ENCODE results near the gene NDFIP1.
"Not testable (repeated sequence)": the region's sequence is repeated elsewhere in the genome, so short reads cannot be mapped to it uniquely, and the experiment has no call there.

NDFIP1 gene

DNA sequence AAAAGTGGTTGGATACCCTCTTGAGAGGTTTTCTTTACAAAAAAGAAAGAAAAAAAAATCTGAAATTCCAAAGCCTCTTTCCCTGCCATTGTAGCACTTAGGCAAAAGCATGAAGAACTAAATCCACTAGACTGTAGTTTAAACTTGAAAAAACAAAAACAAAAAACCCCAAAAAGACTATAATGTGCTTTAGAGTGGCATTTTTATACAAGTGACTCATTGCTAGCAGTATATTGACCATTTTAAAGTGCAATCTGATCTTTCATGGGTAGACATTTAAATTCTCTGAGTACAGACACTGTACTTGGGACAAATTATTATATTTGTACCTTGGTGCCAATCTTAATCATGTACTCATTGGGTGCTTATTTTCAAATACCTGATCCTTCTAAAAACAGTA is 50.8 kb downstream of the NDFIP1 start:
- no peak for DNase-seq

DNA sequence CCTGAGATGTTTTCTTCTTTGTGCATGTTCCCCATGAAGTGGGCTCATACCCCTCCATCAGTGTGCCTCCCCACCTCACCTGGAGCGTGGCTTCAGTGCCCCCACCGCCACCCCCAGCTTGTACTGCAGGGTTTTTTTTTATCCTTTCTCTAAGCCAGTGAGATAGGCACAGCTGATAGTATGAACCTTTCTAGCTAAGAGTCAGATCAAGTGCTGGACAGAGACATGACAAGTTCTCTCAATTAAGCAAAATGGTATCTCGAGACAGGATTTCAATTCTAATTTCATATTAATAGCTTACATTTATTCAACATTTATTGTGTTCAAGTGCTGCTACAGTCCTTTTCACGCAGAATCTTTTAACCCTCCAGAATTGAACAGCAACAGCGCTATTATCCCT is 55.7 kb downstream of the NDFIP1 start:
- no peak for DNase-seq

DNA sequence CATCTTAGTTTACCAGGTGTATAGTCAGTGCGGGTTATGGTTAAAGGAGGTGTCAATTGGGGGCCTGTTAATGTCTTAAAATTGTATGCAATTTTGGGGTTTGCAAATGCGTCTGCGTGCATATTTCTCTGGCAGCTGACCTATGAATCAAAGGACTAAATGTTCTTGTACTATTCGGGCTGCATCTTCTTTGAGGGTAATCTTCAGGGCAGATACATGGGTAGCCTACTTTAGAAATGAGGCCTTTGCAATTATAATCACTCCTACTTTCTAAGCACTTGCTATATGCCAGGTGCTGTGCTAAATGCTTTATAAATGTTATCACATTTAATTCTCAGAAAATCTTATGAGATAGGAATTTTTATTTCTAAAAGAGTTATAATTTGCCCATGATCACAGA is 58.2 kb downstream of the NDFIP1 start:
- no peak for DNase-seq

DNA sequence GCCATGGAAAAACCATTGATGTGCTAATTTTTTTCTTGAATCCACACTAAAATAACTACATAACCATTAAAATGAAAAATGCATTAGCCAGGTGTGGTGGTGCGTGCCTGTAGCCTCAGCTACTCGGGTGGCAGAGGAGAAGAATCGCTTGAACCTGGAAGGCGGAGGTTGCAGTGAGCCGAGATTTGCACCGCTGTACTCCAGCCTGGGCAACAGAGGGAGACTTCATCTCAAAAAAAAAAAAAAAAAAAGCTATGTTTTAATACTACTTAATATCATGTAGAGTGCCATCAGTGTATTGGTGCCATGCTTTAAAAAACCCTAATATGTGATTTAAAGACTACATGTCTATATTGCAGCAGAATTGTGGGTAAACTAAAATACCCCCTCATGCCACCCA is 58.9 kb downstream of the NDFIP1 start:
- no peak for DNase-seq

DNA sequence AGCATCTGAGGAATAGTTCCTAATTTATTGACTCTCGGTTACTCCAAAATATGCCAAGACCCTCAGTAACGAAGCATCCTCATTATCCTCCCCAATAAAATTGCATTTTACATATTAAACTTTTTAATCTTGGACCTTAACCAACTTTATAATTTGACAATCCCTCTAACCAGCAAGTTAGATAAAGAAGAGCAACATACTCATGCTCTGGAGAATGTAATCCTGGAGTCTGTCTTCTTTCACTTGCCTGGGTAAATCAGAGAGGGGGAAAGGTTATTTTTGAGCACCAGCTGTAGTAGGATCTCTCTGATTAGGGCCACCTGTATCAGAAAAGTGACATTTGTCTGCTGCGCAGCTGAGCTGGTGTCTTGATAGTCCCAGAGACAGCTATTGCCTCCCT is 59.8 kb downstream of the NDFIP1 start:
- no peak for DNase-seq

DNA sequence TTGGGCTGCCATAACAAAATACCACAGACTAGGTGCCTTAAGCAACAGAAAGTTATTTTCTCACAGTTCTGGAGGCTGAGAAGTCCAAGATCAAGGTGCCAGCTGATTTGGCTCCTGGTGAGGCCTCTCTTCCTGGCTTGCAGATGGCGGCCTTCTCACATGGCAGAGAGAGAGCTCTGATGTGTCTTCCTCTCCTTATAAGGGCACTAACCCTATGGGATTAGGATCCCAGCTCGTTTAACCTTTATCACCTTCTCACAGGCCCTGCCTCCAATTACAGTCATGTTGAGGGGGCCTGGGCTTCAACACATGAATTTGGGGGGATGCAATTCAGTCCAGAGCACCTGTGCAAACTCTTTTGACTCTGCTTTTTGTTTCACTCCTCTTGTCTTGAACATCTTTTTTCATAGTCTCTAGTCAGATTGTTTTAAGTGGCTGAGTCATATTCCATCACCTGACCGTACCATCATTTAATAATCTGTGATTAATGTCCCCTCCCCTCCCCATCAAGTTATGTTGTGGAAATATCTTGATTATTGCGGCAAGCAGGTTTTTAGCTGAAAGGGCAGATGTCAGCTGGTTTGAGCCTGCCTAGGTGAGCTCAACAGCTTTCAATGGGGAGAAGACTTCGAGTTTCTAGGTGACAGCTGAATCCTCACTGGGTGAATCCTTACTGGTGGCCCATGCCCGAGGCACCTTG is 61.8 kb downstream of the NDFIP1 start:
- no peak for DNase-seq

DNA sequence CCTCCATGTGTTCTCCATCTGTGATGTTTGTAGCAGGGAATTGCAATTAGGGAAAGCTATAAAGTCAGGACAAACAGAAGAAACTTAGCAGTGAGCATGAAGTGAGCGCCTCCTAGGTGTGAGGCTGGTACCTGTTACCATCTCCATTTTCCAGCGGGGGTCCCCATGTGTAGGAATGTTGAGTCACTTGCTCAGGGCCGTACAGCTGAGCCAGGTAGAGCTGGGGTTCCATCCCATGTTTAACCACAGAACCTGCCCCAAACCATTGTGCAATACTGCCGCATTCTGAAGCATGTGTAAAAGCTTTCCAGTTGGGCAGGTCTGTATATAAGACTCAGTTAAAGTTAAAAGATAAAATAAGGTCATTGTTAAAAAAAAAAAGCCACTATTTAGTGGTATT is 62.7 kb downstream of the NDFIP1 start:
- no peak for DNase-seq

DNA sequence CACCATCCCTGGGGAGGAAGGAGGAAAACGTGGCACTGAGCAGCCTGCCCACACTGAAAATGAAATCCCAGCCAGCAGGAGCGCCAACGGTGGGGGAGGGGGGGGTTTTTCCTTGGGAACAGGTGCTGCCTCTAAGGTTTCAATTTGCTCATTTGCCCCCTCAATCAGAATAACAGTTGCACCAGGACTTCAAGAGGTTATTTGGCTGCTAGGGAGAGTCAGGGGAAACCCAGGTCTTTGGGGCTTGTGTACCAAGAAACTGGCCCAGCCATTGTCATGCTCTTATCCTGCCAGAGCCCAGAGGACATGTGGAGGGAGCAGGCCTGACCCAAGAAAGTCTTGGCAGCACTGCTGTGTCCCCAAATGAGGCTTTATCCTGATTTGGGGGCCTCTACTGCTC is 66.5 kb downstream of the NDFIP1 start:
- no peak for DNase-seq

DNA sequence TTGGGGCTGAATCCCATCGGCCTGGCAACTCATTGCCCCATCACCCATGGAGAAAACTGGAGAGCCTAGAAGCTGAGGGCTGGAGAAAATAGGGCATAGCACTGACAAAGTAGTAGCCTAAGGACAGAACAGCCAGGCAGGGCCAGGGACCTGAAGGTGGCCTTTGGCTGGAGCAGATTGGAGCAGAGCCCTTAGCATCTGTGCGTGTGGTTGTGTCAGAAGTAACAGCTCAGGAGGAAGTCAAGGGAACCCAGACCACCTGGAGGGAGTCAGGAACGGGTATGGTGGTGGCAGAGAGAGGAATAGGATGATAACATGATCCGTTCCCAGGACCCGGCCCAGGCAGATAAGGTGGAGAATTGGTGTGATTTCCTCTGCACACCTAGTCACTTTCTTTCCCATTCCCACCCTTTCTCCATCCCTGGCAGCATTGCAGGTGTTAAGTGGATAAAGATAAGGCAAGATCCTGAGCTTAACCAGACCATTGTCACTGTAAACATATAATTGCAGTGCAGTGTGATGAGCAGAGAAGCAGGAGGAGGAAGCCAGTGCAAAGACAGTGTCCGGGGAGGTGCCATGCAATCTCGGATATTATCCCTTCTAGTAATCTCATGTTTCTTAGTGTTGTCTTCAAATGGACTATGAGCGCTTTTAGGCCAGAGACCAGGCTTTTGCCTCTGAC is 67.0 kb downstream of the NDFIP1 start:
- no peak for DNase-seq

DNA sequence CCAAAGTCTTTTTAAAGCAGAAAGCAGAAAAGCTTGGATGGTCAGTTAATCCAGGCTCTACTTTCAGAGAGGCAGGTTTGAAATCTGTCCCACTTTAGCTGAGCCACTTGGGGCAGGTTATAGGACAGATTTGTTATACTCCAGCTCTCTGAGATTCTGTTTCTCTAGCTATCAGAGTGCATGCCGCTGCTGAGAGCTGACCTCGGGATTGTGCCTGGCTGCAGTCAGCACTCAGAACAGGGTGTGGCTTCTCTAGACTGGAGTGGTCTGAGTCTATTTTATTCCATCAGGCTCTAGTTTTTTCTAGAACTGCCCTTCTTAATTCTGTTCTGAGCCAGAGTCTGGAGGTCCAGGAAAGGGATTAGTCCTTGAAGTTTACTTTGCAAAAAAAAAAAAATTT is 67.7 kb downstream of the NDFIP1 start:
- no peak for DNase-seq

DNA sequence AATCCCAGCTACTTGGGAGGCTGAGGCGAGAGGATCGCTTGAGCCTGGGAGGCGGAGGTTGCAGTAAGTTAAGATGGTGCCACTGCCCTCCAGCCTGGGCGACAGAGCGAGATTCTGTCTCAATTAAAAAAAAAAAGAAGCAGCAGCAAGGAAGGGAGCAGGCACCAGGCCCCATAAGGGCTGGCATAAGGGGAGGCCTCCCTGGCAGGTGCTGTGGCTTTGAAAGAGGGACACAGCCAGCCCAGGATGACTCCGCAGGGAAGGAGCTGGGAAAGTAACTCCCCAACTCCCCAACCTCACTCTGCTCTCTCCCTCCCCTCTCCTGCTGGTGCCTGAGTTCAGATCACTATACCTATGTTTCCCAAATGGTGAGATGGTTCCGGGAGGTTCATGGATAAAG is 70.1 kb downstream of the NDFIP1 start:
- no peak for DNase-seq

DNA sequence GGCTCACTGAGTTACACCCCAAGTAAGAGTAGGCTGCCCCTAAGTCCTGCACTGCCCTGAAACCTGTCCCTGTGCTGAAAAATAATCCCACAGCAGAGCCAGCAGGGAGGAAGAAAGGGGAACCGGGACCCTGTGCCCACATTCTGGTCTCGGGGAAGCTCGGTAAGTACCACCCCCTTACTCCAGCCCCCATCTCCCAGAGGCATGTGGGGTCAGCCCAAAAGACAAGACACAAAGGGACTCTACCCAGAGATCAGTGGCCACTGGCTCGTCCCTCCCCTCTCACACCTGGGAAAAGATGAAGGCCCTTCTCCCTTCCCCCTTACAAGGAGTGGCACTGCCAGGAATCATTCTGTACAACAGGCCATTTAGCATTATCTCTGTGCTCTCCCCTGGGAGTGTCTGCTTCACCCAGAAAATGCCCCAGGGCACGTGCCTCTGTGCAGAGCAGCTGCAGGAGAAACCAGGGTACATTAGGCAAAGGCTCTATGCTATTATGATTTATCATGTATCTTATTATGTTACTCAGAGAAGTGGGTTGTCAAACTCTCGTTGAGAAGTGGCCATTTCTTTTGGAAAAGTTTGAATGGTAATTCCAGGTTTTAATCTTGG is 71.3 kb downstream of the NDFIP1 start:
- DNase-seq = no peak

DNA sequence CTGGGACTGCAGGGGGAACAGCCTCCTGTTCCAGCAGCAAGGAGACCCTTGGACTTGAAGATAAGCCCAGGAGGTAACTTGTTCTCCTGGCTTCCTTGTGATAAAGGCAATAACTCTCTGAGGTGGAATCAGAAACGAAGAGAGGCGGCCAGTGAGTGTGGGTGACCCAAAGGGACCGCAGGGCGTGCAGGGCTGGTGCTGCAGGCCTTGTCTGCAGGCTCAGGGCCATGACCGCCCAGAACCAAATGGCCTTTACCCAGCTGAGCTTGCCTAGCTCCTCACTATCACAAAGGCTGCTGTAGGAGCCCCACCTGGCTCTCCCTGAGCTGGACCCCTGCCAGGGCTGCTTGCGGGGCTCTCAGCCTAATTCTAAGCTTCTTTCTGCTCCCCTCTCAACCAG is 72.5 kb downstream of the NDFIP1 start:
- DNase-seq = no peak

DNA sequence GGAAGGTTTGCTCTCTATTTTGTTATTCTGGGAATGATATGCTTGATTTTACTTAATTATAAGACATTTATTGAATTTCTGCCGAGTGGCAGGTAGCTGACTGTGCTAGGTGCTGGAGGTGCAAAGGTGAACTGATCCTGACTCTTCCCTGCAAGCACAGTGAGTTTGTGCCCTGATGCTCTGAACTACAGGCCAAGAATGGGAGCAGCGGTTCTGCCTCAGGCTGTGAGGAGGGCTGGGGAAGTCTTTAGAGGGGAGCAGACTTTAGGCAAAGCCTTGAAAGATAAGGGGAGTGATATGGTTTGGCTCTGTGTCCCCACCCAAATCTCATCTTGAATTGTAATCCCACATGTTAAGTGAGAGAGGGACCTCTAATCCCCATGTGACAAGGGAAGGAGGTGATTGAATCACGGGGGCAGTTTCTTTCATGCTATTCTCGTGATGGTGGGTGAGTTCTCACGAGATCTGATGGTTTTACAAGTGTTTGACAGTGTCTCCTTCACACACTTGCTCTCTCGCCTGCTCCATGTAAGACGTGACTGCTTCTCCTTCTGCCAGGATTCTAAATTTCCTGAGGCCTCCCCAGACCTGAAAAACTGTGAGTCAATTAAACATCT is 73.1 kb downstream of the NDFIP1 start:
- DNase-seq = no peak

DNA sequence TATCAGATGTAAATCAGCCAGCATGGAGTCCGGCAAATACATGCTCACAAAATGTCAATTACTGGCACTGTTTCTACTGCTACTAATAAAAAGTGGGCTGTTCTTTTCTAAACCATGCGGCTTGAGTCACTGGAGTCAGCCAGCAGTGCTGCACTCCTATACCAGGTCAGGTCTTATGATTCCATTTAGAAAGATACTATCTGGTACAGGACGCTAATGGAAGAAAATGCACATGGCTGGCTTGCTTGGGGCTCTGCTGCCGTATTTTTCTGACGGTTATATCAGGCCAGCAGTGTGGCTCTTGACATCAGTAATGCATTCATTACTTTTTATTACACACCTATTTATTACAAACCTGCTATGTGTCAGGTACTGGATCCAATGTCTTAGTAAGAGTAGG is 74.3 kb downstream of the NDFIP1 start:
- DNase-seq = no peak

DNA sequence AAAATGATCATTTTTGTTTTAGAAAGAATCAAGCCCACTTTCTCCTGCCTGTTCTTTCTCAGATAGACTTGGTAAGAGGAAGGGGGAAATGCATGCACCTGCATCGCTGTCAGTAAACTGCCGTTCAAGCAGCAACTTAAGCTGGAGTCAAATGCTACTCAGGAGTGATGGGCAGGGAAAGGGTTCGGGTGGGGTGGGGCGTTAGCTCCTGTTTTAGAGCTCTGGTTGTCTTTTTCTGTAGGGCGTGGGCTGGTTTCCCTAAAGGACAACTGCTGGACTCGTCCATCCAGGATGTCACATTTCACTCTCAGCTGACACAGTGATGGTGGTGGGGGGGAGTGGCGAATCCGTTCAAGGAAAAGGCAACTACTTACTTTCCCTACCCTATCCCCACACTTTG is 75.0 kb downstream of the NDFIP1 start:
- DNase-seq = no peak

DNA sequence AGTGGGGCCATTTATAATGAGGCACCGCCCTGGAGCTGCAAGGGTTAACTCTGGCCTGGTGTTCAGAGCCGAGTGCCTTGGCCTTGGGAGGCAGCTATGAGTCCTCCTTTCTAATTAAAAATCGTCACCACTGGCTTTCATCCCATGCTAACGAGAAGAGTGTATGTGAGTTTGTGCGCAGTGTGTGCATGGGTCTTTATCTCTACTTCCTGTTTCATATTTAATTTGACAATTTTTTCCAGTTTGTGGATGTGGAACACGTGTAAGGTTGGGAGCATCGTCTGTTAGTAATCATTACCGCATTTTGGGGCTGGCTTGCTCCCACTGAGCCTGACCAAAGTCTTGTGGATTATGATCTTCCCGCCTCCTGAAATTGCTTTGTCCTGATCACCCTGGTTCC is 76.4 kb downstream of the NDFIP1 start:
- DNase-seq = no peak

DNA sequence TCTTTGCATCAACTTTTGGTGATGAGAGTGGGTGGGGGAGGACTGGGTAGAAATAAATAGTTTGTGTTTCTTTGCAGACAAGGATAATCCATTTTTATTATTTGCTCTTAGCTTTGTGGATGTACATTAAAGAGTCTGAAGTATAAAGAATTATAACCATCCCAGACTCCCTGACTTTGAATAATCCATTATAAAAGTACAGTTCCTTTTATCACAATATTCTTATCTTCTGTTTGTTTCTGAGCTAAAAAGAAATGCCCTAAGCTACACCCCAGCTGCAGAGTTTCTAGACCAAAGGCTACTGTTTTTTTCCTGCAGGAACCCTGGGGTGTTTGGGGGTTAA is 77.9 kb downstream of the NDFIP1 start:
- no peak for DNase-seq

DNA sequence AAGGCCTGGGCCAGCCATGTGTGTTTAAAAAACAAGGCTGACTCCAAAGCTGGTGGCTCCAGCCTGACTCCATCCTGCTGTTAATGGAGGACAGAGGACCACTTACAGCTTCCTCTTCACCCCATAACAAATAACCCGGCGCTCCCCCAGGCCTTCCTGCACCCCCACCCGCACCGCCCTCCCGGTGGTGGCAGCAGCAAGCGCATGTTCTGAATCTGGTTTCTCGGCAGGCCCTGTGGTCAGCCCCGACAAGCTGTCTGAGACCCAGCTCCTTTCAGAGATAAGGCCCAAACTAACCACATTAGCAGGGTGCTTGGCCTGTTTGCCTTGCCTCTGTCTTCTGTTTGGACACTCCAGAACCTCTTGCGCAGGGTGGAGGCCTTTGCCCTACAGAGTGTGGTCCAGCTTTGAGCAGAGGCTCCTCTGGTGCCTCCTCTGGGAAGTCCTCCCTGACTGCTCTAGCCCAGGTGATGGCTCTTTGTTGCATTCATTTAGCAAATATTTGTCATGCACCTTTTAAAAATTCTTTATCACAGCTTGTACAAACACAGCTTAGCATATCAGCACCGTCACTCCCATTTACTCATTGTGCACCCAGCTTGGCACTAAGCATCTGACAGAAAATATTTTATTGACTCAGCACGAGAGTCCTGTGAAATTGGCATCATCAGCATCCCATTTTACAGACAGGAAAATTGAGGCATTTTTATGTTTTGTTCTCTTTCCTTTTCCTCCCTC is 78.4 kb downstream of the NDFIP1 start:
- no peak for DNase-seq

DNA sequence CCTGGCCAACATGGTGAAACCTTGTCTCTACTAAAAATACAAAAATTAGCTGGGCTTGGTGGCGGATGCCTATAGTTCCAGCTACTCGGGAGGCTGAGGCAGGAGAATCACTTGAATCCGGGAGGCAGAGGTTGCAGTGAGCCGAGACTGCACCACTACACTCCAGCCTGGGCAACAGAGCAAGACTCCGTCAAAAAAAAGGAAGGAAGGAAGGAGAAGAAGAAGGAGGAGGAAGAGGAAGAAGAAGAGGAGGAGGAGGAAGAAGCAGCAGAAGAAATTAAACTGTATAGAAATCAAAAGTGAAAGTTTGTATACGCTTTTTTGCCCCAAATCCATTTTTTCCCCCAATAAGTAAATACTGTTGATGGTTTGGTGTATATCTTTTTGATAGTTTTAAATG is 80.1 kb downstream of the NDFIP1 start:
- DNase-seq = not testable (repeated sequence)

DNA sequence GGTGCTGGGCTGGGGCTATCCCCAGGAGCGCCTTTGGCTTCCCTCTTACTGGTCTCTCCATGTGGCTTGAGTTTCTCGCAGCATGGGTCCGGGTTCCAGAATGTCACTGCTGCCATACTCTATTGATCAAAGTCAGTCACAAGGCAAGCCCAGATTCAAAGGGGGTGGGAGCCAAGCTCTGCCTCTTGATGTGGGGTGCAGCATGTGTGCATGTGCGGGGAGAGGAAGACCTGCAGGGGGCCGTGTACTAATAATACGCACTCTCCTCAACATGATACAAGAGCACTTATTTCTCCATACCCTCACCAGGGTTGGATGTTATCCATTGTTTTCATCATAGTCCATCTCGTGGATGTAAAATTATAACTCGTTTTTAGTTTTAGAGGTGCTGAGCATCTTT is 81.2 kb downstream of the NDFIP1 start:
- DNase-seq = no peak

DNA sequence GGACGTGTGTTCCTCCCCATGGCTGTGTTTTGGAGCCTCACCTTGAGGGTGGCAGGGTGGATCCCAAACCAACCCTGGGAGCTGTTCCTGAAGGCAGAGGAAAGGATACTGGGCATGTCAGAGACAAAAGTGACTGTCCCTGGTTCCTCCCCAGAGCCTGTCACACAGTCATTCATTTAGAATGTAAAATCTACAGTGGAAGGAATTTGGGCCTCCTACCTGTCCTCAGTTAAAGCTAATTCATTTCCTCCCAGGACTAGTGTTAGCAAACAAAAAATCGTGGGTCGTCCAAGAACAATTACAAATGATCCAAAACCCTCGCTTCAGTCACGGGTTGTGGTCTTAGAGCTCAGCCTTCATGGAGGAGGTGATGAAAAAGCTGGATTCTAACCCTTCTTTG is 83.2 kb downstream of the NDFIP1 start:
- no peak for DNase-seq

DNA sequence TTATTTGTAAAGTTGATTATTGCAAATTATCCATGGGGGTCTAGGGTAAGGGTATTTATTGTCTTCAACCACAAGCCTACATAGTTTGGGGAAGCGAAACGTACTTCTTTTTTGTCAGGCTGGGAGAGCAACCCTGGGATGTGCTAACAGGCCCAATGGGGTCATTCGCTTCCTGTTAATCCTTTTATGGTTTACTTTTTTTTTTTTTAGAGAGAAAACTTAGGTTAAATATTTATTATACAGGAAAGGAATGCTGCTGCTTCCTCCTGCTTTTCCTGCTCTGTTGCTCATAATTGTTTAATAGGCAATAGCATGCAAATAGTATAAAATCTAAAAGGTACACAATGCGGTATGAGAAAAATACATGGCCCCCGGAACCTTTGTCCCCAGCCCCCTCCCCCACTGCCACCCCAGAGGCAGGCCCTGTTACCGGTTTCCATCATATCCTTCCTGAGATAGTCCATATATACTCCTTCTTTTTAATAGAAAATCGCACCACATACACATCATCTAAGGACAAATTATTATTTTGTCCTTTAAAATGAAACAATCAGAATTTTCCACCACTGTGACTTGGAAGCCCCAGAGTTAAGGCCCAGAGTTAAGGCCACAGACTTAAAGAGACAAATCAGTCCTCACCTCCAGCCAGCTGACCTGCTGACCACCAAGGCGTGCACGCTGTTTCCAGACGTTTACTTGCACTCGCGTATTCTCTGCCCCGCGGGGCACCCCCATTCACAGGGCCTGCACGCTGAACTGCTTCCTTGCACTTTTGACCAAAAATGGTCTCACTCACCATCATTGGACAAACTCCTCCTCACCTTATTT is 83.9 kb downstream of the NDFIP1 start:
- DNase-seq = no peak

All from CD4-positive, alpha-beta T cell treated with Interleukin-21 for 1 hour (primary cell).